ENCODE data around the gene DHRS13.
"Not testable (repeated sequence)": the region's sequence is repeated elsewhere in the genome, so short reads cannot be mapped to it uniquely, and the experiment has no call there.

DHRS13 gene

DNA sequence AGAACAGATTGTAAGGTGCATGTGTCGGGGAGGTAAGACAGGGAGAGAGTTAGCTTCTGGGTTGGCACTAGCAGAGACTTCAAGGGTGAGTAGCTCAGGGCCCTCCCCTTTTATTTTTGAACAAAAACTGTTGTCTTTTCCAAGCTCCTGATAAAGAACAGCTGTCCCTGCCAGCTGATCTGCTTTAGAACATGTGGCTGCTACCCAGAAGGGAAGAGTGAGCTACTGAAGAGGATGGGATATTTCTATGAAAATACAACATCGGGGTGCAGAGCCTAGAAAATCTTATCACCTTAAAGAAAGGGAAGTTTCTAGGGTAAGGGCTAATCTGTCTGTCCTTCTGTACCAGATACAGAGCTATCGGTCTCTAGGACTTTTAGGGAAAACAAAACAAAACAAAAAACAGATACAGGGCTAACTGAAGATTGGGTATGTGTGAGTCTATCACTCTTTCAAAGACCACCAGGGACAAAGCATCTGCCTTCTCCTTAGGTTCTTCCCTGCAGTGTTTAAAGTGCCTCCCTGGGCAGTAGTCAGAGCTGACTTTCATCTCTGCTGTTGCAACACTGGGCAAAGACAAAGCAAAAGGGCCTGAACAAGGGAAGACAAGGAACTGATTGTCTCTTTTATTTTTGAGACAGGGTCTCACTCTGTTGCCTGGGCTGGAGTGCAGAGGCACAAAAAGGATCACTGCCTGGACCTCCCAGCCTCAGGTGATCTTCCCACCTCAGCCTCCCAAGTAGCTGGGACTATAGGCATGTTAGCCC is 5.0 kb upstream of the DHRS13 start:
- in situ Hi-C loops (cut with MboI; ENCODE audit: low pct_unique_long_range_greater_than_20kb, low sequenced_read_pairs): no loop called here
- no peak for DNase-seq

DNA sequence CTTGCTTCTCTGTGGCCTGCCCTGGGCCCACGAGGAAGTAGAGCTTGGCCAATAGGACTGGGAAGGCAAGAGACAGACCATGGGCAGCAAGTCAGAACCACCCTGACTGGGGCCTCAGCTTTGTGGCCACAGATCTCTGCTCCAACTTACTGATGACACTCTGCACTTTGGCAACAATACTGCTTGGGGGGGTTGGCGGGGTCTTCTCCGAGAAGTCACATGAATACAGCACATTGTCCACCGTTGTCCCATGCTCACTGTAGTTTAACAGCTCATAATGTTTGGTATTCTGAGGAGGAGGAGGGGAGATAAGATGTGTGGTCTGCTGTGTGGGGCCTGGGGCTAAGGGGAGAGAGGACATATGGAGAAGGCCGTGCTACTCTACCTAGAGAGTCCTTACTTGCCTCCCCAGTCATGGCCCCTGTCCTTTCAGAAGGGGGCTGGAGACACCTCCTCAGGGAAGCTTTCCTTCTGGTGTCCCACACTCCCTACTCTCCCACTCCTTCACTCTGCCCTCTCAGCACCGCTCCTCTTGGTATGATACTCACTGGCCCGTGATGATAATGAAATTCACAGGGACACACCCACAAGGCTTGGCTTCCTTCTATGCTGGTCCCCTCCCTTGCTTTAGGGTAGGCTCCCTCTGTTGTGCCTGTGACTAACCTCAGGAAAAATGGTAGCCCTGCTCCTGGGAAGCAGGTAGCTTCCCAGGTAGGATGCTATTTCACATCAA is 4.0 kb upstream of the DHRS13 start:
- in situ Hi-C loops (cut with MboI; ENCODE audit: low pct_unique_long_range_greater_than_20kb, low sequenced_read_pairs): no loop called here

DNA sequence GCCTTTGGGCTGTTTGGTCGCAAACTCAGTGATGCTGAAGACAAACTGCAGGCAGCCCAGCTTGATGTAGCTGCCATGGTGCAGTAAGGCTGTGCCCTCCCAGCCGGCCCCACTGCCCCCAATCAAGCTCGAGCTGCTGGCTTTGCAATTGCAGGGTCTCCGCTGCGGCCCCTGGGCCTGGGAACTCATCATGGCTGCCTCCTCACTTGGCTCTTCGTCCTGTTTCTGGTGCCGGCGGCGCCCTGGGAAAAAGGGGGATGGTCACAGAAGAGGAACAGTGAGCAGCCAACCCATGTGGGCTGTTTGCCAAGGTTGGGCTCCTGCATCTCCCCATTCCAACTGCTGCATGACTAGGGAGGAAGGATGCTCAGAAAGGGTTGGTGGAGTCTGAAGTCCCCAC is 3.4 kb upstream of the DHRS13 start:
- in situ Hi-C loops (cut with MboI; ENCODE audit: low pct_unique_long_range_greater_than_20kb, low sequenced_read_pairs): no loop called here
- no peak for DNase-seq

More for the DNA sequence above, 4.0 kb upstream of the DHRS13 start:
- DNase-seq: no peak

DNA sequence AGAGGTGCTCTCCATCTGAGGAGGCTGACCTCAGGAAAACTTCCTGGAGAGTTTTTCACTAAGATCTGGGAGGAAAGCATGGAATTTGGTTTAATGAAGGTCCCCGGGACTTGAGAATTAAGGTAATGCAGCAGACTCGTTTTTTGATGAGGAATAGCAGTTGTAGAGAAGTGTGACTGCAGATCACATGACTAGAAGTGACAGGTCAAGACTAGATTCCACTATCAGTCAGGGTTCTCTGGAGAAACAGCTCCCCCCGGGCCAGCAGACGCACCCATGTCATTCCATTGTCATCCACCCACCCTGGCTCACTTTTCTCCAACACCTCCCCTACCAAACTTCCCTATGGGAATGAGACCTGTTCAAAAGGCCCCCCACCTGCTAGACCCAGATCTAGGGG is 1.9 kb upstream of the DHRS13 start:
- no peak for DNase-seq
- in situ Hi-C loops (cut with MboI; ENCODE audit: low pct_unique_long_range_greater_than_20kb, low sequenced_read_pairs): no loop called here

DNA sequence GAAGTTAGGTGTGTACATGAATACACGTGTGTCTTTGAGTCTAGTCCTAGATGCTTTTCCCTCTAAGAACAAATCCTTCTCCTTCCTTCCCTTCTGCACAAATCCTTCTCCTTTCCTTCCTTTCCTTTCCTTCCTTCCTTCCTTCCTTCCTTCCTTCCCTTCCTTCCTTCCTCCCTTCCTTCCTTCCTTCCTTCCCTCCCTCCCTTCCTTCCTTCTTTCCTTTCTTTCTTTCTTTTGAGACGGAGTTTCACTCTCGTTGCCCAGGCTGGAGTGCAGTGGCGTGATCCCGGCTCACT is 615 bp upstream of the DHRS13 start:
- in situ Hi-C loops (cut with MboI; ENCODE audit: low pct_unique_long_range_greater_than_20kb, low sequenced_read_pairs); DNase-seq: not testable (repeated sequence)

DNA sequence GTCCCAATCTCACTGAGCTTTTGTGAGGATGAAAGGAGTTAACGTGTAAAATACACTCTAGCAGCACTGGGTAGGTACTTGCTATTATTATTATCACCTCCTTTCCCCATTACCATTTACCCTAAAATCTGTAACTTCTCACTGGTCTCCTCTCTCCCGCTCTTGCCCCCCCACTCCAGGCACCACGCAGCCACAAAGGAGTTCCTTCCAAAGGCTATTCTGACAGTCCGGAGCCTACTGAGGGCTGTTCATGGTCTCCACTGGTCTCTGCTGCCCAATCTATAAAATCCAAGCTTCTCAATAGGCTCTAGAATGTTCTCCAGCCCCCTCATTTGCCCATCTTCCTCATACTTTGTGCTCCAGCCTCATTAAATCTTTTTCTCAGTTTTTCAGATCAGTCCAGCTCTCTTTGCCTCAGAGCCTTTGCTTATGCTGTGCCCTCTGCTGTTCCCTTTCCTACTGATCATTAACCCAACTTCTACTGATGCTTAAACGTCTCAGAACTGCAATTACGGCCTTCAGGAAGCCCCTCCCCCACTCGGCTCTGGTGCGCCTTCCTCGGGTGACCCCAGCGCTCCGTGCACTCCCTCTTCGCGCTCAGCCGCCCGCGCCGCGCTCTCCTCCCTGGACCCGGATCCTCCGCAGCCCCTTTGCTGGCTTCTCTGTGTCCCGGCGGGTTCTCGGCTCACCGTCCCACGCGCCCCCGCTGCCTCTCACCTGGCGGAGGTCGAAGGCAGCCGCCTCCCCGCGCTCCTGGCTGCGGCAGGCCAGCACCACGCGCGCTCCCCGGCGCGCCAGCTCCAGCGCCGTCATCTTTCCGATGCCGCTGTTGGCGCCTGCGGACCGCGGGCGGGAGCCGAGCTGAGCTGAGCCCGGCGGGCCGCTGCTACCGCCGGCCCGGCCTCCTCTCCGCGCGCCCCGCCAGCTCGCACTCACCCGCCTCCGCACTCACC is 737 bp downstream of the DHRS13 start:
- in situ Hi-C loops (cut with MboI; ENCODE audit: low pct_unique_long_range_greater_than_20kb, low sequenced_read_pairs): no loop called here
- peak; percentile 68 for DNase-seq

DNA sequence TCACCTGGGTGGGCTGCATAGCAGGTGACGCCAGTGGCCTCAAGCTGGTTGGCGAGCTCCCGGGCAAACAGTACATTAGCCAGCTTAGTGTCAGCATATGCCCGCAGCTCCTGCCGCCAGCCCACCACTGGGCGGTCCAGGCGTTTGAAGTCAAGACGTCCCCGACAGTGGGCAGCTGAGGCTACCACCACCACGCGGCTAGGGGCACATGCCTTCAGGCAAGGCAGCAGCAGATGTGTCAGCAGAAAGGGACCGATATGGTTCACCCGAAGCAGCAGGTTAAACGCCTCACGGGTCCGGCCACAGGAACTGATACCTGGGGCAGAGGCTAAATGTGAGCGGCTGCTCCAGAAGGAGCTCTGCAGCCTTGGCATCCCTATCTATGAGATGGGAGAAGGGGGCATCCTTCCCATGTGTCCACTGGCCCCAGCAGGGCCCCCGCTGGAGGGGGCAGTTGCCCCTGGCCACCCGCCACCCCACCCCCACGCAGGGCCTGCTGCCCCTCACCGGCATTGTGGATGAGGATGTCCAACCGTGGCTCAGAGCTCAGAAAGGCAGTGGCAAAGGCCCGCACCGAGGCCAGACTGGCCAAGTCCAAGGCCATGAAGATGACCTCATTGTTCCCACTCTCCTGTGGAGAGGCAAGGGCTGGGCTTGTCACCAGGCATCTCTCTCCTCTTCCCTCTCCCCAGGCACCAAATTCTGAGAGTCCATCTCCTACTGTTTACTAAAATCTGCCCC is 1.7 kb downstream of the DHRS13 start:
- in situ Hi-C loops (cut with MboI; ENCODE audit: low pct_unique_long_range_greater_than_20kb, low sequenced_read_pairs): no loop called here

DNA sequence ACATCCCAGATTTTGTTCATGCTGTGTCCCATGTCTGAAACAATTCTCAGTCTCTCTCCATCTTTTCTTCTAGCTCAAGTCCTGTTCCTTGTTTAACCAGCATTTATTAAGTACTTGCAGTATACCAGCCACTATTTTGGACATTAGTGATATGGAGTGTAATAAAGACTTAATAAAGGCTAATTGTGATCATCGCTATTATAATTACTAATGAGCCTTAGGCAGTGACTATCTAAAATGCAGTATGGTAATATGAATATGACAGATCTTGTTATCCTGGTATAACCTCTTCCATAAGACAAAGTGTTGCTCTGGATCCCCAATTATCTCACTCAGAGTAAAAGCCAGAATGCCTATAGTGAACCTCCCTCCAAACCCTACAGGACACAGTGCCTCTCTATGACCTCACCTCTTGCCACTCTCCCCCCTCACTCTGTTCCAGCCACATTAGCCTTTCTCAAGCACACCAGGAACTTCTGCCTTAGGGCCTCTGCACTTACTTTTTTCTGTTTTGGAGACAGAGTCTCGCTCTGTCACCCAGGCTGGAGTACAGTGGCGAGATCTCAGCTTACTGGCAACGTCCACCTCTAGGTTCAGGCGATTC is 3.6 kb downstream of the DHRS13 start:
- in situ Hi-C loops (cut with MboI; ENCODE audit: low pct_unique_long_range_greater_than_20kb, low sequenced_read_pairs): no loop called here

More for the DNA sequence above, 1.7 kb downstream of the DHRS13 start:
- no peak for DNase-seq

DNA sequence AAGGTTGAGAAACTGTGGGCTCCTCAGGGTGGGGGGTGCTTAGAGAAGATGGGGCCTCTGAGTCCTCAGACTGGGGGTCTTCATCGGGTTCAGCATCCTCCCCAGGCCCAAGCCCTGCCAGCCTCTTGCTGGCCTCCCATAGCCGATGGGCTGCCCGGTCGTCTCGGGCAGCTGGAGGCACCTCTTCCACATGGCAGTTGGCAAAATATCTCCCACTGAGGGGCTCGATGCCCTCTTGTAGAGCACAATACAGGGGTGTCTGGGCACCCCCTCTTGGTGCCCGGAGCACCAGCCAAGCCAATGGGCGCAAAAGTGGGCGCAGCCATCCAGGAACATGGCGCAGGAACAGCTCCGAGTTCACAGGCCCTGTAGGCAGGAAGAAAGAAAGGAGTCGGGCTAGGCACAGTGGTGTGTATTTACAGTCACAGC is 4.3 kb downstream of the DHRS13 start:
- no peak for DNase-seq
- in situ Hi-C loops (cut with MboI; ENCODE audit: low pct_unique_long_range_greater_than_20kb, low sequenced_read_pairs): no loop called here

More for the DNA sequence above, 3.6 kb downstream of the DHRS13 start:
- DNase-seq: no peak

DNA sequence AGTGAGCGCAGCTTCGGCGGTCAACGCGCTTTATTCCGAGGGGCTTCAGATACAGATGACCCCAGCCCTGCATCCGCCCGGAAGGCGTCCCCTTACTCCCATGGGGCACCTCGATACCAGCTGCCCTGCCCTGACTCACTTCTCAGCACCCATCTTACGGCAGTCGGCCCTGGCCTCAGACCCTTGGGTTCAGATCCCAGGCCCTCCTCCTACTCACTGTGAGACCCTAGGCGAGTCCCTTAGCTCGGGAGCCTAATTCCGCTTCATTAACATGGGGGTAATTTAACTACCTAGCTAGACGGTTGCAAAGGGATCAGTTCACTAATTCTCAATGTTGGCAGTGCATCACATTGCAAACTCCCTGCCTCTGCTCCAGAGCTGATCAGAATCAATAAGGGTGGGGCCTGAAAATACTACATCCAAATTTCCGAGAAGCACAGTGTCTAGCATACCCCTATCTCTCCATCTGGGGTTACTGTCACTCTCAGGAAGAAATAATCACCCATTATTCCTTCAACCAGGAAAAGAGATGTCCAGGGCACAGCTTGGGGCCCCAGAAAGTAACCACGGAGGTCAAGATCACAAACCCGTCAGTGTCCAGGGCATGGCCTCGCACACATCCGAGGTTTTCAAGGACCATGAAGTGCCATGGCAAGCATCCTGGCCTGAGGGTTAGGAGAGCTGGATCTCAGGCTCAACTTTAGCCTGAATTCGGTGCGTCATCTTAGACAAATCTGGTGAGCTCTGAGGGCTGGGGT is 4.9 kb downstream of the DHRS13 start:
- in situ Hi-C loops (cut with MboI; ENCODE audit: low pct_unique_long_range_greater_than_20kb, low sequenced_read_pairs): no loop called here
- peak; percentile 35 for DNase-seq

DNA sequence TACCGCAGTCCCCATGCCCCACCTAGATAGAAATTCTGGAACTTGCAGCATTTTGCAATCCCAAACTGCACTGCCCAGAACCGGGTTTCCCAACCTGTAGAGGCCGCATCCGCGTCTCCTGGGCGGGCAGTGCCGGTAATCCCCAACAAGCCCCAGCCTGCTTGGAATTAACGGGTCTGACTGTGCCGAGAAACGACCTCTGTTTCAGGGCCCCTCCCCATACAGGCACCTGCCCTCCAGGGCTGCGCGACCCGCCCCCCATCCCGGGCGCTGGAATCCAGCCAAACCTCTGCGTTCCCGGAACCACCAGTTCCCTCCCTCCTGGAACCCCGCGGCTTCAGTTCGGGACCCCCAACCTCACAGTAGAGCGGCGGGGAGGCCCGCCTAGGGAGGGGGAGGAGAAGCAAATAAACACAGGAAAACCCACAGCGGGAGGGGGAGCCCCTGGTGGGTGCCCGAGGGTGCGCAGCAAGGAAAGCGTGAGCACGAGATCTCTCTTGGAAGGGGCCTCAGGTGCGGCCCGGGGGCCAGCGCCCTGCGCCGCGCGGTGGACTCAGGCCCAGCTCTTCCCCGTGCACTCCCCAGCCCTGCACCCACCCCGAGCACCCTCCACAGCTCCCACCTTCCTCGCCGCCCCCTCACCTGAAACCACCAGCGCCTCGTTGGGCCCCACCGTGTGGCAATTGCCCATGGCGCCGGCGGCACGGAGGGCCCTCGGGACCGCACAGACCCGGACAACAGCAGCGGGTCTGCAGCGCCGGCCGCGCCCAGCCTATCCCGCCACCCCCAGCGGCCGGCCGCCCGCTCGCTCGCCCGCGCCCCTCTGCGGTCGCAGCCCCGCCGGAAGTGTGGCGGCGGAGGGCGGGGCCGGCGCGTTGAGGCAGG is 5.8 kb downstream of the DHRS13 start, which contains the start of gene FLOT2:
TSS of gene FLOT2 (minus strand) at position 850 of the 885 bp plus-strand sequence. CDS start at position 691, 159 bp downstream.
- in situ Hi-C loops (cut with MboI; ENCODE audit: low pct_unique_long_range_greater_than_20kb, low sequenced_read_pairs): no loop called here

DNA sequence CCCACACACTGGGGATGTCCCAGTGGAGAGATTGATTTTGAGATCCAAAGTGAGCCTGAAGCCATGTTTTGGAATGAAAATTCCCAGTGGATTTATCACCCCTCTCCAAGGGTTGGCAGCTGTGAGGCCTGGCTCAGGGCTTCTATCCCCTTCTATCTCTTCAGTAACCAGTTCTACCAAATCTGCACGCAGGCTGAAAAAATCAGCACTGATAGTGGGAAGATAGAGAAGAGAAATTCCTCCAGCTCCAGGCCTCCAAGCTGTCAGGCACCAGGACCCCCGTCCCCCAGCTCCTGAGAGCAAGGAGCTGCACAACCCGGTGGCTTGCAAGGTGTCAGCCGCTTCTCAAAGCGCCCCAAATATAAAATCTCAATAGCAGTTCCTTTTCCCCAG is 6.4 kb downstream of the DHRS13 start:
- DNase-seq: no peak
- in situ Hi-C loops (cut with MboI; ENCODE audit: low pct_unique_long_range_greater_than_20kb, low sequenced_read_pairs): no loop called here

More for the DNA sequence above, 5.8 kb downstream of the DHRS13 start, which contains the start of gene FLOT2:
- DNase-seq: peak; percentile 58

DNA sequence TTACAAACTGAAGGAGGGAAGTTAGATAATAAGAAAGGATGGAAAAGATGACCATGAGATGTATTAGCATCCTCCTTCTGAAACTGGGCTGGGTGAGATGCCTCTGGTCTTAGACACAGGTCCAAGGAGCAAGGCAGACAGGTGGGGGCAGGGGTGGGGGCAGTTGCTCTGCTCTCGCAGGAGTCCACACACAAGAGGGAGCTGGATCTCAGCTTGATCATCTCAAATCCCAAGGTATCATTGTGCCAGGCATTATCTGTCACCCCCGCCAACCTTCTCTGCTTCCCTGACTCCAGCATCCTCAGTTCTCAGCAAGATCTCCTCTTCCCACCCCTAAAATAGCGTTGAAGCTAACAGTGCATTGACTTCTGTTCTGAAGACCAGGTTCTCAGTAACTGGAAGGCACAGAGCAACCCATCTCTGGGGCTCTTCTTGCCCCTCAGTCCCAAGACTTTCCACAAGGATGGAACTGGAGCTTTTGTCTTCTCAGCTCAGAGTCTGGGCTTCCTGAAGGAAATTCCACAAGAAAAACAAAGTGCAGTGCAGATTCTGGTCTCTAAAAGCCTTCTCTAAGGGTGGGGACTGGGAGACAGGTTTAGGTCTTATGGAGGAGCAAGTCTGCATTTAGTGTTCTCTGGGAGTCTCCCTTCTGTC is 7.0 kb downstream of the DHRS13 start:
- no peak for DNase-seq
- in situ Hi-C loops (cut with MboI; ENCODE audit: low pct_unique_long_range_greater_than_20kb, low sequenced_read_pairs): no loop called here

DNA sequence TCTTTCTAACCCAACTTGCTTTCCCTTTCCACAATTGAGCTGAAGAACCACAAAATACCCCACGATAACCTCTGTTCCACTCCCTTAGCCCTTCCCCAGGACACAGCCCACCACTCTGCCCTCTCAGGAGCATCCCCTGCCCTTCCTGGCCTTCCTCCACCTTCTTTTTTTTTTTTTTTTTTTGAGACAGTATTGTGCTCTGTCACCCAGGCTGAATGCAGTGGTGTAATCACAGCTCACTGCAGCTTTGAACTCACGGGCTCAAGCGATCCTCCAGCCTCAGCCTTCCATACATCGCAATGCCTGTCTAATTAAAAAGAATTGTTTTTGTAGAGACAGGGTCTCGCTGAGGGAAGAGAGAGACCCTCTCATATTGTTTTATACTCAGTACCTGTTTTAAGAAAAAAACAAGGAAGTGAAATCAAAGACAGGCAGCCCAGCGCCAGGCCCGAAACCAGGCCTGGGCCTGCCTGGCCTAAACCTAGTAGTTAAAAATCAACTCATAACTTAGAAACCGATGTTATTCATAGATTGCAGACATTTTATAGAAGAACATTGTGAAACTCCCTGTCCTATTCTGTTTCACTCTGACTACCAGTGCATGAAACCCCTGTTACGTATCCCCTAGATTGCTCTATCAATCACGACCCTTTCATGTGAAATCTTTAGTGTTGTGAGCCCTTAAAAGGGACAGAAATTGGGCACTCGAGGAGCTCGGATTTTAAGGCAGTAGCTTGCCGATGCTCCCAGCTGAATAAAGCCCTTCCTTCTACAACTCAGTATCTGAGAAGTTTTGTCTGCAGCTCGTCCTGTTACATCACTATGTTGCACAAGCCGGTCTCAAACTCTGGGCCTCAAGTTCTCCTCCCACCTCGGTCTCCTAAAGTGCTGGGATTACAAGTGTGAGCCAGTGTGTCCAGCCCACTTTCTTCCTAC is 9.4 kb downstream of the DHRS13 start:
- in situ Hi-C loops (cut with MboI; ENCODE audit: low pct_unique_long_range_greater_than_20kb, low sequenced_read_pairs); DNase-seq: not testable (repeated sequence)

DNA sequence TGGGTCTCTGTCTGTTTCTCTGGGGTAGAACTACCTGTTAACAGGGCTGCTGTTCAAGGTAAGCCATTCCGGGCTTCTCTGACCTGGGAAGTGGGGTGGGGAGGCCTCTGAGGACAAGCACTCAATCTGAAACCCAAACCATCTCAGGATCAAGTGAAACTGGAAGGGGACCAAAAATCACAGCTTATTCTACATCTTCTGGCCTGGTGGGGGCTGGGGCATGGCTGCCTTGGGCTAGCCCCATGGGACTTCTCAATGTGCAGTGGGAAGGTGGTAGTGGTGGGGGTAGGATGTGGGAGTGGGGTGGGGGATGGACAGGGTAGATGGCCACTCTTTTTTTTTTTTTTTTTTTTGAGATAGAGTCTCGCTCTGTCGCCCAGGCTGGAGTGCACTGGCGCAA is 10.9 kb downstream of the DHRS13 start:
- no peak for DNase-seq
- in situ Hi-C loops (cut with MboI; ENCODE audit: low pct_unique_long_range_greater_than_20kb, low sequenced_read_pairs): no loop called here

All from KBM-7 (cell line).